GM15510 (cell line): ENCODE measurements around the gene UGT1A9.

Experiments
- POLR2A ChIP-seq: IDR thresholded peaks from 3 replicates; pipeline ENCODE4 v1.6.1; 2011; ENCODE audit warnings: borderline replicate concordance; ENCODE audit not compliant: insufficient read length; ENCODE audit errors: extremely low read depth

UGT1A9 gene

GRCh38 chr2:233745073-233745755 is 73.5 kb downstream of the UGT1A9 start:
- TF ChIP-seq POLR2A, result no peak

GRCh38 chr2:233746475-233747282 is 75.0 kb downstream of the UGT1A9 start:
- TF ChIP-seq POLR2A, result no peak

DNA sequence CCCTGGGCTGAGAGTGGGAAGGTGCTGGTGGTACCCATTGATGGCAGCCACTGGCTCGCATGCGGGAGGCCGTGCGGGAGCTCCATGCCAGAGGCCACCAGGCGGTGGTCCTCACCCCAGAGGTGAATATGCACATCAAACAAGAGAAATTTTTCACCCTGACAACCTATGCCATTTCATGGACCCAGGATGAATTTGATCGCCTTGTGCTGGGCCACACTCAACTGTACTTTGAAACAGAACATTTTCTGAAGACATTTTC is 75.5 kb downstream of the UGT1A9 start:
- no peak for TF ChIP-seq POLR2A

- no peak for TF ChIP-seq POLR2A
Measured at GRCh38 chr2:233754872-233755611, 83.3 kb downstream of the UGT1A9 start.

DNA sequence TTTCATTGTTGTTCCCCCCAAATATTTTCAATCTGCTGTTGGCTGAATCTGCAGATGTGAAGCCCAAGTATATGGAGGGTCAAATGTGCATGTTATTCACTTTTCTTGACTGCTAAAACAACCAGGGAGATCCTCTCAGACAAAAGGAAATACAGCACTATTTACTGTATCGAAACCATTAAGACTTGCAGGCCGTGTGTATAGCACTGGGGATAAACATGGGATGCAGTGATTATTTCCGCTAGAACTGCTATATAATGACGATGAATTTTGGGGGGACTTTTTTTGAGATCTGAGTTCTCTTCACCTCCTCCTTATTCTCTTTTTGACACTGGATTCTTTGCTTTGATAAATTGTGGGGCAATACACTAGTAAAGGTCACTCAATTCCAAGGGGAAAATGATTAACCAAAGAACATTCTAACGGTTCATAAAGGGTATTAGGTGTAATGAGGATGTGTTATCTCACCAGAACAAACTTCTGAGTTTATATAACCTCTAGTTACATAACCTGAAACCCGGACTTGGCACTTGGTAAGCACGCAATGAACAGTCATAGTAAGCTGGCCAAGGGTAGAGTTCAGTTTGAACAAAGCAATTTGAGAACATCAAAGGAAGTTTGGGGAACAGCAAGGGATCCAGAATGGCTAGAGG is 84.9 kb downstream of the UGT1A9 start:
- TF ChIP-seq POLR2A, result no peak

DNA sequence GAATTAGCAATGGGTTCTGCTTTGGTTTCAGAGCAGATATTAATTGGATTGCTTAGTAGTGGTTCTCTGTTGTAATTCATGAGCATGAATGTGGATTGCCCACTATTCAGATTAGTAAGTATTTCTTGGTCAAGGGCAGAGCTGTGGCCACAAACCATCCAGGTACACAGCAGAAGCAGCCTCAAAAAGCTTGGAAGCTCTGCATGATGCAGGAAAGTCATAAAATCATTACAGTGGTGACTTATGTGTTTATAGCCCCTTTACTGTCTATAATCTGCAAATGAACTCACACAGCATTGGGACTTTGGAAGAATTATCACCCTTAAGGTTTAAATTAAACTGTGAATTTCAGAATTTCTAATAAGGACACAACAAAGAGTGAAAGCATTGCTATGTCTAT is 86.4 kb downstream of the UGT1A9 start:
- TF ChIP-seq POLR2A, result no peak

DNA sequence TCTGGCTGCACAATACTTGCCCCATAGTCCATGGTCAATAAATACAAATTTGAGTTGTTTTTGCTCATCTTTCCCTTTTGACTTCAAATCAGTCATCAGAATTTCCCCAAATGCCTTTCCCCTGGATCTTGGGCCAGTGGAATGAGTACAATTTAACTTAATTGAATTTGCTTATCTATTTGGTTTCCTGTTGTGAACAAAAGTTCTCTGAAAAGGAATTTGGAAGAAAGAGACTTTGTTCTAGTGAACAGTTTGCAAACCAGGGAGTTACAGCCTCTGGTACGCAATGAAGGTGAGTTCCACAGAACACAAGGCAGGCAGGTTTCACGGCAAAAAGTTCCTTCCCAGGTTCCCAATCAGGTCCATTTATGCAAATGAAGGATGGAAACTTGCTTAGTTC is 87.2 kb downstream of the UGT1A9 start:
- no peak for TF ChIP-seq POLR2A

DNA sequence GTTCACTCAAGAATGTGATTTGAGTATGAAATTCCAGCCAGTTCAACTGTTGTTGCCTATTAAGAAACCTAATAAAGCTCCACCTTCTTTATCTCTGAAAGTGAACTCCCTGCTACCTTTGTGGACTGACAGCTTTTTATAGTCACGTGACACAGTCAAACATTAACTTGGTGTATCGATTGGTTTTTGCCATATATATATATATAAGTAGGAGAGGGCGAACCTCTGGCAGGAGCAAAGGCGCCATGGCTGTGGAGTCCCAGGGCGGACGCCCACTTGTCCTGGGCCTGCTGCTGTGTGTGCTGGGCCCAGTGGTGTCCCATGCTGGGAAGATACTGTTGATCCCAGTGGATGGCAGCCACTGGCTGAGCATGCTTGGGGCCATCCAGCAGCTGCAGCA is 88.3 kb downstream of the UGT1A9 start, which contains the start of gene UGT1A1:
Gene UGT1A1, plus strand, starts transcription at position 228 of the 400 bp plus-strand sequence. Its CDS starts 18 bp downstream, at position 246.
- TF ChIP-seq POLR2A, result no peak

- TF ChIP-seq POLR2A, result no peak
Measured at GRCh38 chr2:233761040-233761769, 89.5 kb downstream of the UGT1A9 start.

GRCh38 chr2:233764264-233764663 is 92.6 kb downstream of the UGT1A9 start:
- no peak for TF ChIP-seq POLR2A

DNA sequence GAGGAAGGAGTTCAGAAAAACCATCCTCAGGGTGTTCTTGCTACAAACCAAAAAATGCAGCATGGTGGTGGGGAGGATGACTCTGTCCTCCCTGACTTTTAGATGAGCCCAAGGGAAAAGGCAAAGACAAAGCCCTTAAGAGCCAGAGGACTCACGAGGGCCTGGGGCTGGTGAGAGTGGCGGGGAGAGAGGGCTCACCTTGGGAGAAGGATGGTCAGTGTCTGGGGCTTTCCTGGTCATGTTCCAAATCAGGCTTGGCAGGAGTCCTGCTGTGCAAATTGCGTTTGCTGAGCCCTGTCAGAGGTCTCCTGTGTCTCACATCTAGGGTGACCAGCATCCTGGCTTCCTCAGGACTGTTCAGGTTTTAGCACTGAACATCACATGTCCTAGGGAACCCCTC is 93.1 kb downstream of the UGT1A9 start:
- no peak for TF ChIP-seq POLR2A

DNA sequence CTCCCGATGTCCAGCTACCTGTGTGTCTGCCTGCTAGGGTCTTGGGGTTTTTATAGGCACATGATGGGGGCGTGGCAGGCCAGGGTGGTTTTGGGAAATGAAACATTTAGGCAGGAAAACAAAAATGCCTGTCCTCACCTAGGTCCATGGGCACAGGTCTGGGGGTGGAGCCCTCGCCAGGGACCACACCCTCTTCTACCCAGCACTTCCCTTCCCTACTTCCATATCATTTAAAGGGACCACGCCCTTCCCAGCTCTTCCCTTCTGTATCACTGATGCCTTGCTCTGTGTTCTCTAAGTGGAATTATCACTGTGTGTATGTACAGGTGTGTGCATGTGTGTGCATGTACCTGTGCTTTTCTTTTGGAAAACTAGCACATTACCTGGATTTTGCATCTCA is 94.7 kb downstream of the UGT1A9 start:
- TF ChIP-seq POLR2A, result no peak

- TF ChIP-seq POLR2A, result no peak
Measured at GRCh38 chr2:233768076-233768475, 96.4 kb downstream of the UGT1A9 start.

GRCh38 chr2:233769260-233769659 is 97.6 kb downstream of the UGT1A9 start:
- no peak for TF ChIP-seq POLR2A
